ENCODE results near the gene ISLR. TPM values are rescaled to one million over a fixed set of nuclear protein-coding genes. Genes with fewer than 3 reads are reported as not detected.

Gene ISLR
- total RNA-seq, 1 donor from 2014 or later, result 108 TPM

- H3K4me3 Mint-ChIP-seq (ENCODE audit: unreplicated experiment), result no peak overlapping the region
- peak; percentile 81 for DNase-seq (ENCODE audit: extremely low spot score, unreplicated experiment)
- TF ChIP-seq CTCF (IDR thresholded peaks at IDR 0.05), result no peak
- peaks cover 61% of the 10 kb centered on the region for H3K4me1 Mint-ChIP-seq (ENCODE audit: unreplicated experiment)
- no peaks in the 10 kb centered on the region for H3K9me3 Mint-ChIP-seq (ENCODE audit: unreplicated experiment)
- H3K36me3 Mint-ChIP-seq (ENCODE audit: unreplicated experiment), result peaks cover 2% of the 10 kb centered on the region
- peak overlapping the region; percentile 56 for H3K27ac Mint-ChIP-seq (ENCODE audit: unreplicated experiment)
- H3K27me3 Mint-ChIP-seq (ENCODE audit: unreplicated experiment), result peaks cover under 1% of the 10 kb centered on the region
Measured at GRCh38 chr15:74170071-74170844, 3.3 kb upstream of the ISLR start.

GRCh38 chr15:74170875-74171578 lies 2.5 kb upstream of the ISLR start:
- TF ChIP-seq CTCF (IDR thresholded peaks at IDR 0.05), result no peak
- no peak overlapping the region for H3K27ac Mint-ChIP-seq (ENCODE audit: unreplicated experiment)
- H3K4me3 Mint-ChIP-seq (ENCODE audit: unreplicated experiment), result no peak overlapping the region
- no peaks in the 10 kb centered on the region for H3K27me3 Mint-ChIP-seq (ENCODE audit: unreplicated experiment)
- DNase-seq (ENCODE audit: extremely low spot score, unreplicated experiment), result peak; percentile 70
- peaks cover 5% of the 10 kb centered on the region for H3K36me3 Mint-ChIP-seq (ENCODE audit: unreplicated experiment)
- H3K4me1 Mint-ChIP-seq (ENCODE audit: unreplicated experiment), result peaks cover 68% of the 10 kb centered on the region
- no peaks in the 10 kb centered on the region for H3K9me3 Mint-ChIP-seq (ENCODE audit: unreplicated experiment)

GRCh38 chr15:74171965-74172541 lies 1.5 kb upstream of the ISLR start:
- Mint-ChIP-seq H3K4me3 (ENCODE audit: unreplicated experiment) (no peak overlapping the region), H3K4me1 (ENCODE audit: unreplicated experiment) (peaks cover 78% of the 10 kb centered on the region)

GRCh38 chr15:74172701-74173379 lies 670 bp upstream of the ISLR start:
- Mint-ChIP-seq H3K27ac (ENCODE audit: unreplicated experiment) (peak overlapping the region; percentile 85), H3K36me3 (ENCODE audit: unreplicated experiment) (peaks cover 7% of the 10 kb centered on the region), H3K27me3 (ENCODE audit: unreplicated experiment) (no peaks in the 10 kb centered on the region), H3K4me1 (ENCODE audit: unreplicated experiment) (peaks cover 86% of the 10 kb centered on the region), H3K4me3 (ENCODE audit: unreplicated experiment) (peak overlapping the region; percentile 41), H3K9me3 (ENCODE audit: unreplicated experiment) (no peaks in the 10 kb centered on the region)
- no peak for TF ChIP-seq CTCF (IDR thresholded peaks at IDR 0.05)
- DNase-seq (ENCODE audit: extremely low spot score, unreplicated experiment), result no peak

More at GRCh38 chr15:74171965-74172541, 1.5 kb upstream of the ISLR start:
- DNase-seq (ENCODE audit: extremely low spot score, unreplicated experiment), result no peak
- Mint-ChIP-seq H3K9me3 (ENCODE audit: unreplicated experiment) (no peaks in the 10 kb centered on the region), H3K36me3 (ENCODE audit: unreplicated experiment) (peaks cover 7% of the 10 kb centered on the region), H3K27ac (ENCODE audit: unreplicated experiment) (peak overlapping the region; percentile 85), H3K27me3 (ENCODE audit: unreplicated experiment) (no peaks in the 10 kb centered on the region)
- no peak for TF ChIP-seq CTCF (IDR thresholded peaks at IDR 0.05)
